GM12892 (cell line): ENCODE measurements around the gene VAV2.

ENCODE experiments used
- DNase-seq: peaks from one replicate; pipeline ENCODE4 v3.0.0; 2011; ENCODE audit not compliant: insufficient read length
- FAIRE-seq: peaks from 2 replicates; lab custom pipeline; 2011; peaks lifted over from hg19 to GRCh38; lab: Jason Lieb, UNC
- POLR2A ChIP-seq: IDR thresholded peaks from 2 replicates; pipeline ENCODE4 v1.6.1; 2011; ENCODE audit warnings: low read depth, low read length, control low read depth
- POLR2AphosphoS5 ChIP-seq: IDR thresholded peaks from 2 replicates; pipeline ENCODE4 v1.6.1; 2011; ENCODE audit warnings: low read depth, low read length, control low read depth
- TAF1 ChIP-seq: IDR thresholded peaks from 2 replicates; pipeline ENCODE4 v1.6.1; 2011; ENCODE audit warnings: low read depth, mild to moderate bottlenecking, control low read depth, low read length, borderline replicate concordance

The VAV2 gene

GRCh38 chr9:133890583-133890982, 101.5 kb downstream of the VAV2 start:
- TF ChIP-seq POLR2AphosphoS5 (no peak), POLR2A (no peak), TAF1 (no peak)
- FAIRE-seq, result no peak

GRCh38 chr9:133889584-133890301, 102.4 kb downstream of the VAV2 start:
- TF ChIP-seq POLR2A, result no peak
- no peak for TF ChIP-seq POLR2AphosphoS5
- TF ChIP-seq TAF1, result no peak
- DNase-seq (no peak), FAIRE-seq (no peak)

More at GRCh38 chr9:133890583-133890982, 101.5 kb downstream of the VAV2 start:
- DNase-seq, result no peak

DNA sequence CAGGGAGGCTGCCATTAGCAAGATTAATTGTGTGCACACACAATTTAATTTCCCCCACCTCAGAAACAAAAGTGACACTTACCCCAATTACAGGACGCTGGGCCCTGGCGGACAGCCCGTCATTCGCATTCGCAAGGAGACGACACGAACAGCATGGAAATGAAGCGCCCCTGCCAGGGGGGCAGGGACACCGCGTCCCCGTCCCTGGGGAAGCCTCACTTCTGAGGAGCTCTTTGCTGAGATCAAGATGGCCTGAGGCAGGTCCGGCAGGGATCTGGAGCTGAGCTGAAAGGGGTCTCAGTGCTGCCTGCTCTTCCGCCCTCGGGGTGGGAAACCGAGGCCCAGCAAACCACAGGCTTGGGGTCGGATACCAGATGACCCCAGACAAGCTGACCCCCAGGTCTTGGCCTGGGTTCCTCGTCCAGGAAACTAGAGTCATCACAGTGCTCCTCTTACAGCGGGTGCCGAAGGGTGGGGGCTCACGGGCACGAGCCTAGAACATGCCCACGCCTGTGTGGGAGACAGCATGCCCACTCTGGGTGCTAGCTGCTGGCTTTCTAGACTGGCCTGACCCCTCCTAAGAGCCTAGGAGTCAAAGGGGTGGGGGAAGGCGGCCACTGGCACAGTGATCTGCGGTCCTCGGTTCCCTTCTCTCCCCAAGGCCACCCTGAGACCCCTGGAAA, 103.2 kb downstream of the VAV2 start:
- FAIRE-seq (no peak), DNase-seq (no peak)
- TF ChIP-seq POLR2A (no peak), TAF1 (no peak), POLR2AphosphoS5 (no peak)

GRCh38 chr9:133888048-133888808, 103.9 kb downstream of the VAV2 start:
- DNase-seq (no peak), FAIRE-seq (no peak)
- TF ChIP-seq POLR2AphosphoS5 (no peak), POLR2A (no peak), TAF1 (no peak)

DNA sequence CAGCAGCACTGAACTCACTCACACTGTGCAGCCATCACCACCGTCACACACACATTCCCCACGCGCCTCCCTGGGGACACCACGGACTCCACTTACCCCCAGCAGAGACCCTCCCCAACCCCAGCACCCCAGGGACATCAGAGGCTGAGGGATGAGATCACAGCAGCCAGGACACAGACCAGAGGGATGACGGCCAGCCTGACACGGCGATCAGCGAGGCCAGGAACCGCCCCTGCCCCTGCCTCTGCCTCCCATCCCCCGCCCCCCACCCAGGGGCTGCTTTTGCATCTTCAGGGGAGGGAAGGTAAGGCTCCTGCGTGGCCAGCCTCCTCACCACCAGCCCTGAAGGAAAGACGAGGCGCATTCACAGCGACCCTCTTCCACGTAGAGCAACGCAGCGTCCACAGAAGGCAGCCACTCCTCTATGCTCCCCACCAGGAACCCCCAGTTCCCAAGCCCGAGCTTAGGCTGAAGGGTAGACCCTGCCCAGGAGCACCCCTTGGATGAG, 104.5 kb downstream of the VAV2 start:
- no peak for FAIRE-seq
- no peak for DNase-seq
- TF ChIP-seq POLR2AphosphoS5 (no peak), TAF1 (no peak), POLR2A (no peak)

DNA sequence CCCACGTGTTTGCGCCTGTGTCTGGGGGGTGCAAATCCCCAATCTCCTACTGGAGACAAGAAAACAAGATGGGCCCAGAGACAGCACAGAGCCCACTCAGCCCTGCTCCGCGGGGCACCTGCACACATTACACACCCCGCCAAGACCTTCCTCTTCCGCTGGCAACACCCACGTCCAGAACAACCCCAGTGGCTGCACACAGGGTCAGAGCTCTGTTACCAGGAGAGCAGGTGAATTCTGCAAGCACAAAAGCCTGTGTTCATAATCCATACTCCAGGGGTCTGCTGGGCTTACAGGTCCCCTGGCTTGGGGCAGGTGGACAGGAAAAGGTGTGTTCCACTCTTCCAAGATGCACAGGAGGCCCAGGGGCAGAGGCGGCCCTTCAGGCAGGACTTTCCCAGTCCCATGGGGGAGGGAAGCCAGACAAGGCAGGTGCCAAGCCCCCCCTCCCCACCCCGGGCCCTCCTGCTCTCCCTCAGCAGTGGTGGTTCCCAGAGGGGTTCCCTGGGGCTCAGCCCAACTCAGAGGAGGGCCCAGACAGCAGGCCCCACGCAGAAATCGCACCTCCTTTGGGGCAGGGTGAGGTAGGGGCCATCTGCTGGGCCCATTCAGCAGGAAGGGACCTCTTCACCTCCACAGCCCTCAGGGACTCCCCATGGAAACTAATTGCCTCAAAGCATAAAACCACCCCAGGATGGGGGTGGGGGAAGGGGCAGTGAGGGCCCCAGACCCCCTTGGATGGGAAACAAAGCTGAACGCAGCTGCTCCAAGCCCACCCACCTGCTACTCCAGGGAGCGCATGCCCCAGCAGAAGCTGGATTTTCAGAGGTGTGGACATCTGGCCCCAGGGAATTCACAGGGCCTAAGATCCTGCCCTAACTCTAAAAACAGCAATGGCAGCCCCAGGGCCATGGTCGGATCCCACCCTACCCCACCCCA, 105.3 kb downstream of the VAV2 start:
- DNase-seq (peak; percentile 45), FAIRE-seq (no peak)
- TF ChIP-seq POLR2A, result no peak
- TF ChIP-seq POLR2AphosphoS5, result no peak
- no peak for TF ChIP-seq TAF1

- DNase-seq (no peak), FAIRE-seq (no peak)
- TF ChIP-seq POLR2AphosphoS5, result no peak
- no peak for TF ChIP-seq POLR2A
- no peak for TF ChIP-seq TAF1
Observed at GRCh38 chr9:133884907-133885744, 107.0 kb downstream of the VAV2 start.

DNA sequence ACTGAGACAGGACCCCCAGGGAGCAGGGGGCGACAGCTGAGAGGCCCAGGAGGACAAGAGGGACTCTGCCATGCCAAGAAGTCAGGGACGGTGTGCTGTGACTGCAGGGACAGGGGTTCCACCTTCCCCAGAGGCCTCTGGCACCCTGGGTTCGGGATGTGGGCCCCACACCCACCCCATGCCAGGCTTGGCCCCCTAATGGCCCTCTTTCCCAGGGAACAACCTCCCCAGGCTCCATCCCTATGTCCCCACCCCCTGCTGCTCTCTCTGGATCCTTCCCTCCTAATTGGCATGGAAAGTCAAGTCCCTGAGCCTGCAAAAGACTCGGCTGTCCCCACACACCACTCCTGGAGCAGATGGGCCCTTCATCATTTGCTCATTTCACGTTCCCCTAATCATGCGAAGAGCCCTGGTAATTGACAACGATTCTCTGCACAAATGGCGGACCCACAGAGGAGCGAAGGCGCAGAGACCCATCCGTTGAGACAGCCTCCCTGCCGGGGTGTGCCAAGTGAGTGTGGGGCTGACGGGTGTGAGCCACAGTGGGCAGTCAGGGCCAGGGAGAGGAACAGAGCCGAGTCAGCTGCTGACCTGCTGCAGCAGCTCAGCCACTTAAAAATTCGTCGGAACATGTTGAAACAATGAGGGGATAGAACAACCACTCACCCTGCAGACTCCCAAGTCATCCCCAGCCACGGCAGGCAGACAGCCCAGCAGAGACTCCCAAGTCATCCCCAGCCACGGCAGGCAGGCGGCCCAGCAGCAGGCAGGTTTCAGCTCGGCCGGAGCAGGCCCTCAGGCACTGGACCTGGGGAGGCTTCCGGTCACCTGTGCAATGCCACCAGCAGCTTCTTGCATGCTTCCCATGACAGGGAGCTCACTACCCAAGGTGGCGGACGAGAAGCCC, 109.0 kb downstream of the VAV2 start:
- DNase-seq, result no peak
- FAIRE-seq, result no peak
- TF ChIP-seq TAF1 (no peak), POLR2A (no peak), POLR2AphosphoS5 (no peak)

DNA sequence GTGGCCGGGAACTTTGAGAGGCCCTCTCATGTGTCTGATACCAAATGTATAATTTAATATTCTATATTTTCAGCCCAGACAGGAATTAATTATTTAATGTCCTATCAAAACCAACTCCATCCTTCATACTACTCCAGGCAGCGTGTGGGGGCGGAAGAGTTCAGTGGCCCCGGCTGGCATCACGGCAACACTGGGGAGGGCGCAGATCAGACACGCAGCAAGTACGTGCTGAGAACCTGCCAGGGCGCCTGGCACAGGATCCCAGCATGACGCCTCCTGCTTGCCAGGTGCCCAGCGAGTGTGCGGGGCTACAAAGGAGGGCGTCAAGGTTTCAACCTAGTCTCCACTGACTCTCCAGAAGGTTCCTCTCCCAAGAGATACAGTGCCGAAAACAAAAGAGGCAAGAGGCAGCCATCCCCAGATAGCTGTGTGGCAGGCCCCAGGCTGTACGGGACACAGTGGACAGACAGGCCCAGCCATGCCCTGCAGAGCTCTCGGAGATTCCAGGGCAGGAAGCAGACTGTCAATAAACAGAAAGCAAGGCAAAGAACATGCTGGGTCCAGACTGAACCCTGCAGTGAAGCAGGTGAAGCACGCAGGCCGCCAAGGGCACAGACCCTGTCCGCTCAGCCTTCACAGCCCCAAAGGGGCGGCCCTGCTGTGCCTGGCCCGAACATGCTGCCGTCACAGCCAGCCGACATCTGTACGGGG, 110.3 kb downstream of the VAV2 start:
- FAIRE-seq (no peak), DNase-seq (no peak)
- TF ChIP-seq POLR2AphosphoS5, result no peak
- TF ChIP-seq TAF1, result no peak
- no peak for TF ChIP-seq POLR2A
